Stimulated activated effector memory CD8-positive, alpha-beta T cell treated with anti-CD3 and anti-CD28 coated beads, Interleukin-12 subunit alpha, Interleukin-12 subunit beta, amount 100 ng/mL, for 72 hours (primary cell): ENCODE results near the gene TMEM185B.
"Not testable (repeated sequence)": the region's sequence is repeated elsewhere in the genome, so short reads cannot be mapped to it uniquely, and the experiment has no call there.

Experiments used
- ATAC-seq: fragments of 150-1000 bp; cut with Tn5 transposase; 2 replicates; pipeline ENCODE4 v1.10.0; 2021
- DNase-seq, 2 donors: peaks; one replicate each; pipeline ENCODE4 v3.0.0; 2021 to 2022; ENCODE audit warnings: low spot score in 2 of 2
- H3K27ac Mint-ChIP-seq: one replicate; pipeline ENCODE4 v1.8.0; 2022; ENCODE audit warnings: mild to moderate bottlenecking, mixed read lengths
- H3K36me3 Mint-ChIP-seq: one replicate; pipeline ENCODE4 v1.8.0; 2022; ENCODE audit warnings: mild to moderate bottlenecking, mixed read lengths
- H3K4me1 Mint-ChIP-seq: one replicate; pipeline ENCODE4 v1.8.0; 2022; ENCODE audit warnings: mixed read lengths
- H3K4me3 Mint-ChIP-seq: one replicate; pipeline ENCODE4 v1.8.0; 2022; ENCODE audit warnings: mild to moderate bottlenecking, mixed read lengths
- H3K9me3 Mint-ChIP-seq: one replicate; pipeline ENCODE4 v1.8.0; 2022; ENCODE audit warnings: mixed read lengths

Gene TMEM185B

DNA sequence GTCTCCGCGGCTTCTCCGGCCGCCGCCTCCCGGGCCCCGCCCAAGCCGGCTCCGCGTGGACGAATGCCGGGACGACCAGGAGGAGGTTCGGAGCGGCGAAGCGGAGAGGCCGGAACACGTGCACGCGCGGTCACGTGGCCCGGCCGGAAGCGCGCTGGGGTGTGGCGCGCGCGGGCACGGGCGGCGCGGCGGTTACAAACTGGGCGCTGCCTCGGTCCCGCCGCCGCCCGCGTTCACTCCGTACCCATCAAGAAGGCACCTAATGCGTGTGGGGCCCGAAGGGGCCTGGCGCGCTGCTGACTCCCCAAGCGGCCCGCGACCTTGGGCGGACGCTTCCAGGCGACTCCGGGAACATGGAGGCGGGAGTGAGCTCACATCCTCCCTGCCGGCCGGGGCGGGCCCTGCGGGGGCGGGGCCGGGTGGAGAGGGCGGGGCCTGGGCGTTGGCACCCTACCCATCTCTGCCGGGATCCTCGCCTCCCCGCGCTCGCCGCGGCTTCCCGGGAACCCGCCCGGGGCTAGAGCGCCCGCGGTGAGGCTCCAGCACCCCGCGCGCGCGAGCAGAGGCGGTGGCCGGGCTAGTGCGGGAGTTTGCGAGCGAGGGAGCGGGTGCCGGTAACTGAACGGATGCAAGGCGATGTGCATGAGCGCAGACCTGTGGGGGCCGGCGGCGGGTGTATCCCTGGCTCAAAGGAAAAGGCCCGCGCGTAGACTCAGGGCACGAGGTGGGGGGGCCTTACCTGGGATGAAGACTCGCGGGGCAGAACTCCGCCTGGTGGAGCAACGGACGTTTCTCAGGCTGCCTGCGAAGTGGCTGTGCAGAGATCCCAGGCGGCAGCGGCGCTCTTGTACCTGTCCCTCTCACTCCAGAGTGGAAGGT lies at the start of gene TMEM185B:
Gene TMEM185B (minus strand): TSS at position 367 of the 879 bp plus-strand sequence. CDS start 424 bp downstream, outside the sequence.
- peak within 1 kb of the TSS; percentile 90 for H3K27ac Mint-ChIP-seq
- ATAC-seq (peak; percentile 93), DNase-seq (peak; percentile 90 to 95)
- peaks cover 72% of the 10 kb centered on the region for H3K4me1 Mint-ChIP-seq
- H3K9me3 Mint-ChIP-seq = no peaks in the 10 kb centered on the region
- H3K36me3 Mint-ChIP-seq = peaks cover 41% of the 10 kb centered on the region
- H3K4me3 Mint-ChIP-seq = peak within 1 kb of the TSS; percentile 77

DNA sequence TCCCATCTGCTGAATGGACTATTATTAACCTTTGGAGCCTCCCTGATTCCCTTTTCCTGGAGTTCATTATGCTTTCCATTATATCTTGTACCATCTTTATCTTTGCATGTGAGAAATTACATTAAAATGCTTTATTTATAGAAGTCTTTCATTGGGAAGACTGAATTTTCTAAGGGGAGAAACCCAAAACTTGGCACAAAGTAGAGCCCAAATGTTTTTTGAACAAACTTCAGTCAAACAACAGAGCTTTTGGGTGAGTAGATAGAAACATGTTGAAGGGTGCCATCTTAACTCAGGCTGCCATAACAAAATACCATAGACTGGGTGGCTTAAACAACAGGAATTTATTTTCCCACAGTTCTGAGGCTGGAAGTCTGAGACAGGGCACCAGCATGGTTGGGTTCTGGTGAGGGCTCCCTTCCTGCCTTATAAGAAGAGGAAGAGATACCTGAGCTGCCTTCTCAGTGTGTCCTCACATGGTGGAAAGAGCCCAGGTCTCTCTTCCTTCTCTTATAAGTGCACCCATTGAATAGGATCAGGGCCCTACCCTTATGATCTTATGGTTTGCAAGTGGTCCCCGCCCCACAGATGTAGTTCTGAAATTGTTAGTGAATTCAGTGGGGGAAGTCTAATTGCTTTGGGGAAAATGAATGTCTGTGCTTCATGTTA lies 48.6 kb upstream of the TMEM185B start:
- no peak for ATAC-seq
- H3K9me3 Mint-ChIP-seq = no peaks in the 10 kb centered on the region

DNA sequence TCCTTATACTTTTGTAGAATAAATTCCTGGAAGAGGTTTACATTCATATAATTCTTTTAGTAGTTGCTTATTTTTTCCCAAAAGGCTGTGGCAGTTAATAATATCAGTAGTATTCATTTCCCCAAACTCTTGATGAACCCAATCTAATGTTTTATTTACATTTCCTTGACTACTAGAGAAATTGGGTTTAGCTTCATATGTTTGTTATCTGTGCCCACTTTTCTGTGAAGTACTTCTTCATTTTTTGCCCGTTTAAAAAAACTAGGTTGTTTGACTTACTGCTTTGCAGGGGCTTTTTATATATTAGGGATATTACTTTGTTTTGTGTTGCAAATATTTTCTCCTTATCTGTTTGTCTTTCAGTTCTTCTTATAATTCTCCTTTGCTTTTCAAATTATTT lies 46.6 kb upstream of the TMEM185B start:
- DNase-seq (no peak), ATAC-seq (no peak)
- no peak overlapping the region for H3K27ac Mint-ChIP-seq
- no peak overlapping the region for H3K4me3 Mint-ChIP-seq
- peaks cover 15% of the 10 kb centered on the region for H3K36me3 Mint-ChIP-seq
- H3K9me3 Mint-ChIP-seq = no peaks in the 10 kb centered on the region
- peaks cover 45% of the 10 kb centered on the region for H3K4me1 Mint-ChIP-seq

More for the DNA sequence above, 48.6 kb upstream of the TMEM185B start:
- Mint-ChIP-seq H3K4me3 (no peak overlapping the region), H3K4me1 (peaks cover 38% of the 10 kb centered on the region), H3K36me3 (peaks cover 15% of the 10 kb centered on the region), H3K27ac (no peak overlapping the region)
- DNase-seq = no peak

DNA sequence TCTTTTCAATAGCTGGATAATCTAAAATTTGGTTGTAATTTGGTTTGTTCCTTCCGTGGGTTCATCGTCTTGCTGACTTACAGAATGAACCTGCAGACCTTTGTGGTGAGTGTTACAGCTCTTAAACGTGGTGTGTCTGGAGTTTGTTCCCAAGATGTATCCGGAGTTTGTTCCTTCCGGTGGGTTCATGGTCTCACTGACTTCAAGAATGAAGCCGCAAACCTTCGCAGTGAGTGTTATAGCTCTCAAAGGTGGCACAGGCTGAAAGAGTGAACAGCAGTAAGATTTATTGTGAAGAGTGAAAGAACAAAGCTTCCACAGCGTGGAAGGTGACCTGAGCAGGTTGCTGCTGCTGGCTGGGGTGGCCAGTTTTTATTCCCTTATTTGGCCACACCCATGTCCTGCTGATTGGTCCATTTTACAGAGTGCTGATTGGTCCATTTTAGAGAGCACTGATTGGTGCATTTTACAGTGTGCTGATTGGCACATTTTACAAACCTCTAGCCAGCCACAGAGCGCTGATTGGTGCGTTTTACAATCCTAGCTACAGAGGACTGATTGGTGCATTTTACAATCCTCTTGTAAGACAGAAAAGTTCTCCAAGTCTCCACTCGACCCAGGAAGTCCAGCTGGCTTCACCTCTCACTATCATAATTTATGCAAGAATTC lies 46.0 kb upstream of the TMEM185B start:
- DNase-seq (no peak), ATAC-seq (no peak)
- Mint-ChIP-seq H3K9me3 (no peaks in the 10 kb centered on the region), H3K36me3 (peaks cover 15% of the 10 kb centered on the region), H3K4me1 (peaks cover 48% of the 10 kb centered on the region), H3K4me3 (no peak overlapping the region), H3K27ac (no peak overlapping the region)

DNA sequence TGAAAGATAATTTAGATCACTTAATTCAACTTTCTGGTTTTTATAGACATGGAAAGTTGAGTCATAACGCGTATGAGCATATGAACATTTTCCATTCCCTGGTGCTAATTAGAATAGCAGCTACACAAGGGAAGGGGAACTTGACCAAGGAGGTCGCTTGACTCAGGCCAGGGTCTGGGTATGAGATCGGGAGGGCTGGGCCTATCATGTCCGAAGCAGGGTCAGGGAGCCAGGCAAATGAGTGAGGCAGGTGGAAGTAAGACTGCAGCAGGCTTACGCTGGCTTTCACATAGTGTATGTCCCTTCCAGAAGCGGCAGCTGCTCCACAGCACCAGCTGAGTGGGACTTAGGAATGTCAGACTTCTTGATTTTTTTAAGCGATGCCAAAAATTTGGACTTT lies 44.1 kb upstream of the TMEM185B start:
- ATAC-seq (peak; percentile 75), DNase-seq (no peak)
- Mint-ChIP-seq H3K9me3 (no peaks in the 10 kb centered on the region), H3K27ac (peak overlapping the region; percentile 87), H3K4me1 (peaks cover 35% of the 10 kb centered on the region), H3K4me3 (peak overlapping the region; percentile 16), H3K36me3 (peaks cover 15% of the 10 kb centered on the region)

DNA sequence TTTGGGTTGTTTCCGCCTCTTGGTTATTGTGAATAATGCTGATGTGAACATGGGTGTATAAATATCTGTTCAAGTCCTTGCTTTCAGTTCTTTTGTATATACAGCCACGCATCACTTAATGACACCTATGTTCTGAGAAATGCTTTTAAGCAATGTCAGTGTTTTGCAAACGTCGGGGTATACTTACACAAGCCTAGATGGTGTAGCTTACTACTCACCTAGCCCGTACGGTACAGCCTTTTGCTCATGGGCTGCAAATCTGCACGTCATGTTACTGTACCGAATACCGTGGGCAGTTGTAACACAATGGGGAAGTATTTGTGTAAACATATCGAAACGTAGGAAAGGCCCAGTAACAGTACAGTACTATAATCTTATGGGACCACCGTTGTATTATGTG lies 41.8 kb upstream of the TMEM185B start:
- H3K36me3 Mint-ChIP-seq = peaks cover 15% of the 10 kb centered on the region
- DNase-seq = no peak
- no peak for ATAC-seq
- H3K4me3 Mint-ChIP-seq = no peak overlapping the region
- no peaks in the 10 kb centered on the region for H3K9me3 Mint-ChIP-seq
- no peak overlapping the region for H3K27ac Mint-ChIP-seq
- H3K4me1 Mint-ChIP-seq = peaks cover 25% of the 10 kb centered on the region

DNA sequence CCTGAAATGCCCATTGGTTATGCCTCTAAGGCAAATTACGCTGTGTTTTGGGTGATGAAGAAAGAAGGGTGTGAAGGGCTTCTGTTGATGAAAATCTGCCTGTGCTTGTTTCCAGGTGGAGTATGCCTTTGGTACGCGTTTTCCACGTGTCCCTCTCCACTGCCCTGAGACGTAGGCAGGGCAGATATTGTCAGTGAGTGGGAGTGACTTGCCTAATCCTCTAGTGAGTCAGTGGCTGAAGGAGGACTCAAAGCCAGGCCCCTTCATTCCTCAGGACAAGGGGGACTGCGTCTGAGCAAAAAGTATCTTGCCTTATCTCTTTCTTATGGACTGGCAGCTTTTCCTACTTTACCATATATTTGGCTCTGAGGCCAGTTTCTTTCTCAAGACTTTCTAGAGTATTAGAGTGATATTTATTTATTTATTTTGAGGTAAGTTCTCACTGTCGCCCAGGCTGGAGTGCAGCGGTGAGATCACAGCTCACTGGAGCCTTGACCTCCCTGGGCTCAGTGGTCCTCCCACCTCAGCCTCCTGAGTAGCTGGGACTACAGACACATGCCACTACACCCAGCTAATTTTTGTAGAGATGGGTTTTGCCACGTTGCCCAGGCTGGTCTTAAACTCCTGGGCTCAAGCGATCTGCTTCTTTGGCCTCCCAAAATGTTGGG lies 39.7 kb upstream of the TMEM185B start:
- H3K4me3 Mint-ChIP-seq = no peak overlapping the region
- no peaks in the 10 kb centered on the region for H3K9me3 Mint-ChIP-seq
- DNase-seq (no peak), ATAC-seq (no peak)
- H3K4me1 Mint-ChIP-seq = peaks cover 32% of the 10 kb centered on the region
- no peaks in the 10 kb centered on the region for H3K36me3 Mint-ChIP-seq
- no peak overlapping the region for H3K27ac Mint-ChIP-seq

DNA sequence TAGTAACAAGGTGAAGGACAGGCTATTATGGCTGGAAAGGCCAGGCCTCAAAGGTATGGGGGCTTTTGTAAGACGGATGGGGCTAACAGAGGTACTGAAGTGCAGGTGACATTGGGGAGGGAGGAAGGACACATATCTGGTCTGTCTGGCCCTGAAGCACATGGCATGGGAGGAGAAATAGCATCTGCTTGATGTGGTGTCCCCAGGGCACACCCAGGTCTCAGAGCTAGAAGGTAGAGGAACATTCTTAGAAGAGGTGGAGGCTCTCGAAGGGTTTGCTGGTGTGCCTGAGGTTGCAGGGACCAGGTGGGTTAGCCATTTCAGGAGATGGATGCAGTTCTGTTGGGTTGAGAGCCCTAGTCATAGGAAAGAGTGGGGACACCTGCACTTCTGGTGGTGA lies 39.0 kb upstream of the TMEM185B start:
- H3K36me3 Mint-ChIP-seq = no peaks in the 10 kb centered on the region
- no peak overlapping the region for H3K4me3 Mint-ChIP-seq
- ATAC-seq (no peak), DNase-seq (no peak)
- peaks cover 35% of the 10 kb centered on the region for H3K4me1 Mint-ChIP-seq
- H3K27ac Mint-ChIP-seq = no peak overlapping the region
- H3K9me3 Mint-ChIP-seq = no peaks in the 10 kb centered on the region

DNA sequence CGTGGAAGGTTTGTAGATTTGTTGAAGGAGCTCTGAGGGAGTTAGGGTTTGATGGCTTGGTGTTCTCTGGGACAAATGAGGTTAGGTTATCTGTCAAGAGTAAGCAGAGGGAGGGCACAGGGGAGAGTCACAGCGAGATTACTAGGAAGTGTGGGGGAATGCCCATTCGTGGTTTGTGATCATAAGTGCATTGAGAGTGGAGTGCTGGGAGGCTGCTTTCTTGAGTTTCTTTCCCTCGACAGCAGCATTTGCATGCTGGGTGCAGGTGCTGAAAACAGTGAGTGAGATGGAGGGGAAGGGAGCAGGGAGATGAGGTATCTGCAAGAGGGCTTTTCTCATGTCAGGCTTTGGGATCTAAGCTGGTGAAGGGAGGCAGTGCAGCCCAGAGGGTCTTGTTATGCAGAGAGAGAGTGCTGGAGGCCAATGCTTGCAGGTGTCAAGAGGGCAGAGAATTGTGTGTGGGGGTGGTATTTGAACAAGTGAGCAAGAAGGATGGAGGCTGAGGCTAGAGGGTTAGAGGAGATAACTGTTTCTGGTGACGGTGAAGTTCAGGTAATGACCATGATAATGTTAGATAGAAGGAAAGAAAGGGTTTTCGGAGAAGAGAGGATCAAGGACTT lies 38.3 kb upstream of the TMEM185B start:
- Mint-ChIP-seq H3K36me3 (peaks cover 2% of the 10 kb centered on the region), H3K9me3 (no peaks in the 10 kb centered on the region), H3K4me1 (peaks cover 35% of the 10 kb centered on the region), H3K4me3 (no peak overlapping the region), H3K27ac (no peak overlapping the region)
- ATAC-seq (peak; percentile 99), DNase-seq (peak; percentile 18 to 78)

DNA sequence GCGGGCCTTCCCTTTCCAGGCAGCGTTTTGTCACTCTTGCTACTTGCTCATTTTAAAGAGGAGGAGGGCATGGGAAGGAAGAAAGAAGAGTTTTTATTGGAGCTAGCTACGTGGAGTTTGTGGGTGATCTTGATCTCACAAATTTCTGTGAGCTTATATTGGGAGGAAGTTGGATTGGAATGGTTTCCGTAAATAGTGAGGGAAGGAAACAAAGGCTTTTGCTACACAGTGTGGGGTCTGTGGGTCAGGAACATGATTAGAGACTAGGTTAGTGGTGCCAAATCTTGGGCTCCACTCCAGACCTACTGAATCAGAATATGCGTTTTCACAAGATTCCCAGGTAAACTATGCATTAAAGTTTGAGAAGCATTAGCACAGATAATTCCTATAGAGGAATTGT lies 37.5 kb upstream of the TMEM185B start:
- ATAC-seq (no peak), DNase-seq (no peak)
- peaks cover 41% of the 10 kb centered on the region for H3K4me1 Mint-ChIP-seq
- H3K36me3 Mint-ChIP-seq = peaks cover 9% of the 10 kb centered on the region
- no peak overlapping the region for H3K27ac Mint-ChIP-seq
- H3K9me3 Mint-ChIP-seq = no peaks in the 10 kb centered on the region
- no peak overlapping the region for H3K4me3 Mint-ChIP-seq

DNA sequence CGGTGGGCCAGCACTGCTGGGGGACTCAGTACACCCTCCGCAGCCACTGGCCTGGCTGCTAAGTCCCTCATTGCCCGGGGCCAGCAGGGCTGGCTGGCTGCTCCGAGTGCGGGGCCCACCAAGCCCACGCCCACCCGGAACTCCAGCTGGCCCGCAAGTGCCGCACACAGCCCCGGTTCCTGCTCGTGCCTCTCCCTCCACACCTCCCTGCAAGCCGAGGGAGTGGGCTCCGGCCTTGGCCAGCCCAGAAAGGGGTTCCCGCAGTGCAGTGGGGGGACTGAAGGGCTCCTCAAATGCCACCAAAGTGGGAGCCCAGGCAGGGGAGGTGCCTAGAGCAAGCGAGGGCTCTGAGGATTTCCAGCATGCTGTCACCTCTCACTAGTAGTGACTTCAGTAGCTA lies 36.7 kb upstream of the TMEM185B start:
- not testable (repeated sequence) for H3K4me3 Mint-ChIP-seq, H3K27ac Mint-ChIP-seq, H3K9me3 Mint-ChIP-seq, ATAC-seq, DNase-seq
- peaks cover 42% of the 10 kb centered on the region for H3K4me1 Mint-ChIP-seq
- peaks cover 12% of the 10 kb centered on the region for H3K36me3 Mint-ChIP-seq

DNA sequence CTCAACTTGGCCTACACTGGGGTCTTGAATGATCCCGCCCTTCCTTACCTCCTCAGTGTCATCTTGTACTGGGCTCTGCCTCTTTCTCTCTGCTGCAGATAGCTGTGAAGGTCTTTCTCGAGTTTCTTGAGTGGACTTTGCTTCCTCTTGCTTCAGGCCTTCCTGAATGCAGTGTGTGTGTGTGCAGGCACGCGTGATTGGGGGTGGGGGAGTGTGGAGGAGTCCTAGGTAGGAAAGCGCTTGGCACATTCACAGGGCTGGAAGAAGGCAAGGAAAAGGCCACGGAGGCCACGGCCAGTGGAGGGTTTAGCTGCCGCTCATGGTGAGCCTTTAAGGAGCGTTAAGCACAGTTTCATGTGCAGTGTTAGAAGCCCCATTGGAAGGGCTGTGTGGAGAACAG lies 35.0 kb upstream of the TMEM185B start:
- DNase-seq (no peak), ATAC-seq (no peak)
- H3K4me3 Mint-ChIP-seq = no peak overlapping the region
- peaks cover 29% of the 10 kb centered on the region for H3K36me3 Mint-ChIP-seq
- no peaks in the 10 kb centered on the region for H3K9me3 Mint-ChIP-seq
- peak overlapping the region; percentile 8 for H3K27ac Mint-ChIP-seq
- H3K4me1 Mint-ChIP-seq = peaks cover 54% of the 10 kb centered on the region

DNA sequence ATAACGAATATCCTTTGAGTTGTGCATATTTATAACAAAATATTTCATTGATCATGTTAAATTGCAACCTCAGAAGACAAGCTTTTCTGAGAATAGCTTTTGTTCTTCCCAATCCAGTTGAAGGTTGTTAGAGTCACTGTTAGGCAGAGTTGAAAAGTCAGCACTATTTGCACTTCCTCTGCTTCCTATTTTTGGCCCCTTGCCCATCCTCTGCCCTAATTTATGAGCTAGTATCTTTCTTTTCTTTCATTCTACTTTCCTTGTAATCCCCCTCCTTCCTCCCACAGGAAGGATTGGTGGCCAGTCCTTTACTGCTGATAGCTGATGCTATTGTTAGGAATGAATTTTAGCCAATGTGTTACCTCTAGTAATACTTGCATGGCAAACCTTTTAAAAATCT lies 34.3 kb upstream of the TMEM185B start:
- H3K36me3 Mint-ChIP-seq = peaks cover 29% of the 10 kb centered on the region
- no peaks in the 10 kb centered on the region for H3K9me3 Mint-ChIP-seq
- ATAC-seq = no peak
- DNase-seq = no peak
- H3K4me3 Mint-ChIP-seq = no peak overlapping the region
- peak overlapping the region; percentile 8 for H3K27ac Mint-ChIP-seq
- peaks cover 55% of the 10 kb centered on the region for H3K4me1 Mint-ChIP-seq

DNA sequence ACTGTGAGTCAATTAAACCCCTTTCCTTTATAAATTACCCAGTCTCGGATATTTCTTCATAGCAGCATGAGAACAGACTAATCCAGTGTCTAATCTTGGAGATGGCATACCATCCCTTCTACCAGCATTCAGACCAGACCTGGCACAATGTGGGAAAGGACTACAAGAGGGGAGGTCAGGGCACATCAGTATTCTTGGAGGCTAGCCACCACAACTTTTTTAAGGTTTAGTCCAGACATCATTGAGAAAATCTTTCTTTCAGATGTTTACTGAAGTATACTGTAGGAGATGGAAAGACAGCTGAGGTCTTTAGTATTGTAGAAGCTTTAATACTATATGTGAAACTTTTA lies 33.4 kb upstream of the TMEM185B start:
- DNase-seq = no peak
- peak overlapping the region; percentile 28 for H3K4me3 Mint-ChIP-seq
- H3K27ac Mint-ChIP-seq = no peak overlapping the region
- no peaks in the 10 kb centered on the region for H3K9me3 Mint-ChIP-seq
- H3K4me1 Mint-ChIP-seq = peaks cover 64% of the 10 kb centered on the region
- no peak for ATAC-seq
- H3K36me3 Mint-ChIP-seq = peaks cover 29% of the 10 kb centered on the region
